Measurements from ENCODE around the gene FRMD4A. TPM values are rescaled to one million over a fixed set of nuclear protein-coding genes. Genes with fewer than 3 reads are reported as not detected.
A peak's percentile ranks its signal among the peaks of the same experiment; 100 is the strongest.

Gene FRMD4A
- total RNA-seq, 1 donor from 2014 or later, result 20.2 TPM

DNA sequence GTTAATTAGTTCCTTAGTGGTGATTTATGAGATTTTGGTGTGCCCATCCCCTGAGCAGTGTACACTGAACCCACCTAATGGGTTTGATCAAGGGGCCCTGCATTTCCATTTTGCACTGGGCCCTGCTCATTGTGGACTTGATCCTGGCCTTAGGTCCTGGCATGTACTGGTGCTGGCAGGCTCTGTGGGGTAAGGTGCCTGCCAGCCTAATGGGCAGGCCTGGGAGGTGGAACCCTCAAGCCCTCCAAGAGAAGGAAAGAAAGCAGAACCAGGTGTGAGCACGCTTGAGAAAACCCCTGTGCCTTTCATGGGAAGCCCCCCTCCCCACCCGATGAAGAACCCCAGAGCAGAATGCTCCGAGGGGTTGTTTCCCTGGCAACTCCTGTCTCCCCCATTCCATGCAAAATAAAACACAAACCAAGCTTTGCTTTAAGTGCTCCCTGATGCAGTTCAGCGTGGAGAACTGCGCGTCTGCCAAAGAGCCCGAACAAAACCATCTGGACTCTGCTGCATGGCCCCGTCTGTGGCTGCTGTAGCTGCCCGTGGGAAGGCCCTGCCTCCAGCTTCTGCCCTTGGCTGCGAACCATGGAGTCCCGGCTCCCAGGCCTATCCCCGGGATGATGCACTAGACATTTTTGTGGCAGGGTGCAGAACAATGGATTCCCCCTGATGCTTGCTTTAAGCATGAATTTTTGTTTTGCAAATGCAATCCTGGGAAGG, 620.6 kb downstream of the FRMD4A start:
- no peak overlapping the region for H3K4me2 ChIP-seq
- TF ChIP-seq EZH2phosphoT487 (IDR thresholded peaks at IDR 0.05) (no peak), EZH2 (IDR thresholded peaks at IDR 0.05) (no peak)
- TF ChIP-seq, protein P1, sequence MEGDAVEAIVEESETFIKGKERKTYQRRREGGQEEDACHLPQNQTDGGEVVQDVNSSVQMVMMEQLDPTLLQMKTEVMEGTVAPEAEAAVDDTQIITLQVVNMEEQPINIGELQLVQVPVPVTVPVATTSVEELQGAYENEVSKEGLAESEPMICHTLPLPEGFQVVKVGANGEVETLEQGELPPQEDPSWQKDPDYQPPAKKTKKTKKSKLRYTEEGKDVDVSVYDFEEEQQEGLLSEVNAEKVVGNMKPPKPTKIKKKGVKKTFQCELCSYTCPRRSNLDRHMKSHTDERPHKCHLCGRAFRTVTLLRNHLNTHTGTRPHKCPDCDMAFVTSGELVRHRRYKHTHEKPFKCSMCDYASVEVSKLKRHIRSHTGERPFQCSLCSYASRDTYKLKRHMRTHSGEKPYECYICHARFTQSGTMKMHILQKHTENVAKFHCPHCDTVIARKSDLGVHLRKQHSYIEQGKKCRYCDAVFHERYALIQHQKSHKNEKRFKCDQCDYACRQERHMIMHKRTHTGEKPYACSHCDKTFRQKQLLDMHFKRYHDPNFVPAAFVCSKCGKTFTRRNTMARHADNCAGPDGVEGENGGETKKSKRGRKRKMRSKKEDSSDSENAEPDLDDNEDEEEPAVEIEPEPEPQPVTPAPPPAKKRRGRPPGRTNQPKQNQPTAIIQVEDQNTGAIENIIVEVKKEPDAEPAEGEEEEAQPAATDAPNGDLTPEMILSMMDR (IDR thresholded peaks at IDR 0.05), result no peak
- no peaks in the 10 kb centered on the region for H4K20me1 ChIP-seq (ENCODE audit: low read depth)
- H2AFZ ChIP-seq (replicated peaks), result no peak overlapping the region
- peaks cover 6% of the 10 kb centered on the region for H3K79me2 ChIP-seq (ENCODE audit: low read depth)
- no peak overlapping the region for H3K27ac ChIP-seq
- no peak overlapping the region for H3K4me3 ChIP-seq
- no peaks in the 10 kb centered on the region for H3K9me3 ChIP-seq (ENCODE audit: low read depth)
- H3K9ac ChIP-seq, result no peak overlapping the region
- peaks cover 85% of the 10 kb centered on the region for H3K4me1 Mint-ChIP-seq
- H3F3A ChIP-seq (ENCODE audit: low read depth), result peaks cover 29% of the 10 kb centered on the region
- H3K36me3 ChIP-seq, result no peaks in the 10 kb centered on the region
- H3K4me3 Mint-ChIP-seq, result no peak overlapping the region
- H3K27me3 ChIP-seq, result no peaks in the 10 kb centered on the region
- no peak for DNase-seq (ENCODE audit: low spot score)
- H3K27ac Mint-ChIP-seq, result peak overlapping the region; percentile 70
- peaks cover 55% of the 10 kb centered on the region for H3K4me1 ChIP-seq
- no peaks in the 10 kb centered on the region for H3K9me3 Mint-ChIP-seq
- H3K36me3 Mint-ChIP-seq, result peaks cover 3% of the 10 kb centered on the region
- H3K27me3 Mint-ChIP-seq (ENCODE audit: insufficient read depth, low read depth), result peaks cover 2% of the 10 kb centered on the region

- Histone ChIP-seq H3K27me3 (no peaks in the 10 kb centered on the region), H3K27ac (peak overlapping the region; percentile 83), H3K79me2 (ENCODE audit: low read depth) (peaks cover 6% of the 10 kb centered on the region), H3K4me2 (peak overlapping the region; percentile 76), H3F3A (ENCODE audit: low read depth) (peaks cover 29% of the 10 kb centered on the region), H3K9me3 (ENCODE audit: low read depth) (no peaks in the 10 kb centered on the region), H3K4me3 (peak overlapping the region; percentile 46), H4K20me1 (ENCODE audit: low read depth) (no peaks in the 10 kb centered on the region), H3K4me1 (peaks cover 54% of the 10 kb centered on the region), H3K9ac (no peak overlapping the region), H3K36me3 (no peaks in the 10 kb centered on the region), H2AFZ (replicated peaks) (no peak overlapping the region)
- Mint-ChIP-seq H3K4me3 (peak overlapping the region; percentile 88), H3K27ac (peak overlapping the region; percentile 98), H3K36me3 (peaks cover 11% of the 10 kb centered on the region), H3K27me3 (ENCODE audit: insufficient read depth, low read depth) (peaks cover 4% of the 10 kb centered on the region), H3K9me3 (no peaks in the 10 kb centered on the region), H3K4me1 (peaks cover 94% of the 10 kb centered on the region)
- TF ChIP-seq EZH2phosphoT487 (IDR thresholded peaks at IDR 0.05), result no peak
- TF ChIP-seq, protein P1 (IDR thresholded peaks at IDR 0.05), result no peak
- no peak for TF ChIP-seq EZH2 (IDR thresholded peaks at IDR 0.05)
- DNase-seq (ENCODE audit: low spot score), result peak; percentile 38
Observed at GRCh38 chr10:13708256-13708990, 622.3 kb downstream of the FRMD4A start.

DNA sequence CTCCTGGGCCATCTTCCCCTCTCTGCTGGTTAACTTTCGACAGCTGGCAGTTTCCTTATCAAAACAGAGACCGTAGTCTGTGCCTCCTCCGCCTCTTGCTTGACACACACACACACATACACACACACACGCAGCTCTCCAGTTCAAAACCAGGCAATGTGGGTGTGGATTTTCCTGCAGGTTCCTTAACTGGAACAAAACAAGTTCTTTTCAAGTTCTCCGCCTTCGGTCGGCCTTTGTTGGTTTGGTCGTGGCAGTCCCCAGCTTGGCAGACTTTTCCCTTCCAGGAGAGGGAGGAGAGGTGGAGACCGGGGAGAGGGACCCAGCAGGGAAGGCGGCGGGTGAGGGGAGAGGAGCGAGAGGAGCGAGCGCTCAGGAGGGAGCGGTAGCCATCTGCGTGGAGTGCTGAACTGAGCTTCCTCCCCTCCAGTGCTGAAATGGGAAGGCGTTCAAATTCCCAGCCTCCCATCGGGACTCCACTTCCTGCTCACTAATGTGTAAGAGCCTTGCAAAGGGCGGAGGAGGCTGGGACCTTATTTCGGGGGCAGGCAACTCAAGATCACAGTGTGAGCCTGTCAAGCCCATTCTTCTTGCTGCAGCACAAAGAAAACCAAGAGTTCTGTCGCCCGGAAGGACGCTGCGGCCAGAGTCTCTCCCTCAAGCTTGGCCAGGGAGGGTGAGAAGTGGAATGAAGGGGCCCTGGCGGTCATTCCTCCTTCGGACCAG, 623.4 kb downstream of the FRMD4A start:
- Histone ChIP-seq H3K36me3 (no peaks in the 10 kb centered on the region), H4K20me1 (ENCODE audit: low read depth) (no peaks in the 10 kb centered on the region), H2AFZ (replicated peaks) (peak overlapping the region; percentile 14), H3K4me2 (peak overlapping the region; percentile 76), H3F3A (ENCODE audit: low read depth) (peaks cover 29% of the 10 kb centered on the region), H3K4me3 (peak overlapping the region; percentile 46), H3K4me1 (peaks cover 58% of the 10 kb centered on the region), H3K9me3 (ENCODE audit: low read depth) (no peaks in the 10 kb centered on the region), H3K79me2 (ENCODE audit: low read depth) (peaks cover 6% of the 10 kb centered on the region), H3K9ac (no peak overlapping the region), H3K27ac (peak overlapping the region; percentile 83), H3K27me3 (no peaks in the 10 kb centered on the region)
- Mint-ChIP-seq H3K9me3 (no peaks in the 10 kb centered on the region), H3K4me1 (peaks cover 94% of the 10 kb centered on the region), H3K4me3 (peak overlapping the region; percentile 88), H3K27me3 (ENCODE audit: insufficient read depth, low read depth) (peaks cover 4% of the 10 kb centered on the region), H3K36me3 (peaks cover 18% of the 10 kb centered on the region), H3K27ac (peak overlapping the region; percentile 98)
- TF ChIP-seq, protein P1 (IDR thresholded peaks at IDR 0.05), result peak; percentile 7
- no peak for TF ChIP-seq EZH2 (IDR thresholded peaks at IDR 0.05)
- peak; percentile 88 for DNase-seq (ENCODE audit: low spot score)

Data from neural progenitor cell (in vitro differentiated cells).